ENCODE results near the gene IL31RA. TPM values are rescaled to one million over a fixed set of nuclear protein-coding genes. Genes with fewer than 3 reads are reported as not detected.
A peak's percentile ranks its signal among the peaks of the same experiment; 100 is the strongest.
"Not testable (repeated sequence)": the region's sequence is repeated elsewhere in the genome, so short reads cannot be mapped to it uniquely, and the experiment has no call there.

IL31RA gene
- total RNA-seq, 2 donors from 2014 or later: 0.16 TPM; not detected in 1

GRCh38 chr5:55935371-55935770, 84.2 kb downstream of the IL31RA start:
- Histone ChIP-seq H3K27me3 (no peaks in the 10 kb centered on the region), H3K36me3 (no peaks in the 10 kb centered on the region), H3K4me1 (no peaks in the 10 kb centered on the region), H3K4me3 (no peak overlapping the region), H3K9ac (ENCODE audit: low read depth in 2 of 2, low read length in 2 of 2) (no peak overlapping the region), H3K9me3 (no peaks in the 10 kb centered on the region), H3K27ac (no peak overlapping the region)
- DNase-seq: no peak
- intact Hi-C loops (cut with DNase I): loop anchor here (2.0 kb wide), 1 partner anchor 265 kb away; no protein-coding TSS in a partner anchor
- no peak for TF ChIP-seq CTCF (IDR thresholded peaks at IDR 0.05)

- Histone ChIP-seq H3K27me3 (no peaks in the 10 kb centered on the region), H3K4me1 (no peaks in the 10 kb centered on the region), H3K27ac (no peak overlapping the region), H3K4me3 (no peak overlapping the region), H3K9ac (ENCODE audit: low read depth in 2 of 2, low read length in 2 of 2) (no peak overlapping the region), H3K9me3 (no peaks in the 10 kb centered on the region), H3K36me3 (no peaks in the 10 kb centered on the region)
- peak; percentile 79 for DNase-seq
- intact Hi-C loops (cut with DNase I): no loop called here
- peak; percentile 89 for TF ChIP-seq CTCF (IDR thresholded peaks at IDR 0.05)
Measured at GRCh38 chr5:55936100-55936693, 85.0 kb downstream of the IL31RA start.

GRCh38 chr5:55937598-55937997, 86.4 kb downstream of the IL31RA start:
- H3K4me3 ChIP-seq; DNase-seq; H3K36me3 ChIP-seq; H3K9me3 ChIP-seq; intact Hi-C loops (cut with DNase I); H3K27ac ChIP-seq; H3K9ac ChIP-seq (ENCODE audit: low read depth in 2 of 2, low read length in 2 of 2); H3K4me1 ChIP-seq; H3K27me3 ChIP-seq: not testable (repeated sequence)

GRCh38 chr5:55941154-55941553, 90.0 kb downstream of the IL31RA start:
- H3K27me3 ChIP-seq; DNase-seq; H3K27ac ChIP-seq; H3K9ac ChIP-seq (ENCODE audit: low read depth in 2 of 2, low read length in 2 of 2); intact Hi-C loops (cut with DNase I); H3K4me3 ChIP-seq; H3K9me3 ChIP-seq; H3K36me3 ChIP-seq; H3K4me1 ChIP-seq: not testable (repeated sequence)

GRCh38 chr5:55959208-55959607, 108.1 kb downstream of the IL31RA start:
- intact Hi-C loops (cut with DNase I): no loop called here
- Histone ChIP-seq H3K27me3 (no peaks in the 10 kb centered on the region), H3K4me3 (no peak overlapping the region), H3K4me1 (no peaks in the 10 kb centered on the region), H3K27ac (no peak overlapping the region), H3K9me3 (no peaks in the 10 kb centered on the region), H3K36me3 (peaks cover 12% of the 10 kb centered on the region), H3K9ac (ENCODE audit: low read depth in 2 of 2, low read length in 2 of 2) (no peak overlapping the region)
- no peak for DNase-seq
- no peak for TF ChIP-seq CTCF (IDR thresholded peaks at IDR 0.05)

GRCh38 chr5:55960779-55961178, 109.6 kb downstream of the IL31RA start:
- Histone ChIP-seq H3K27ac (no peak overlapping the region), H3K4me1 (no peaks in the 10 kb centered on the region), H3K36me3 (peaks cover 6% of the 10 kb centered on the region), H3K27me3 (no peaks in the 10 kb centered on the region), H3K4me3 (no peak overlapping the region), H3K9me3 (no peaks in the 10 kb centered on the region), H3K9ac (ENCODE audit: low read depth in 2 of 2, low read length in 2 of 2) (no peak overlapping the region)
- no peak for TF ChIP-seq CTCF (IDR thresholded peaks at IDR 0.05)
- no peak for DNase-seq
- intact Hi-C loops (cut with DNase I): no loop called here

All from colonic mucosa (tissue), 4 donors.